NT2/D1 (cell line): ENCODE measurements around the gene CD48.

ENCODE experiments used
- SUZ12 ChIP-seq: IDR thresholded peaks from 2 replicates; pipeline ENCODE4 v1.6.1; 2011; ENCODE audit not compliant: insufficient read length, insufficient read depth; ENCODE audit errors: extremely low read depth
- YY1 ChIP-seq: IDR thresholded peaks from 2 replicates; pipeline ENCODE4 v1.6.1; 2011; ENCODE audit not compliant: insufficient read length, insufficient read depth
- ZNF274 ChIP-seq: IDR thresholded peaks from 2 replicates; pipeline ENCODE4 v1.6.1; 2011; ENCODE audit warnings: mild to moderate bottlenecking, low read depth, low read length

DNA sequence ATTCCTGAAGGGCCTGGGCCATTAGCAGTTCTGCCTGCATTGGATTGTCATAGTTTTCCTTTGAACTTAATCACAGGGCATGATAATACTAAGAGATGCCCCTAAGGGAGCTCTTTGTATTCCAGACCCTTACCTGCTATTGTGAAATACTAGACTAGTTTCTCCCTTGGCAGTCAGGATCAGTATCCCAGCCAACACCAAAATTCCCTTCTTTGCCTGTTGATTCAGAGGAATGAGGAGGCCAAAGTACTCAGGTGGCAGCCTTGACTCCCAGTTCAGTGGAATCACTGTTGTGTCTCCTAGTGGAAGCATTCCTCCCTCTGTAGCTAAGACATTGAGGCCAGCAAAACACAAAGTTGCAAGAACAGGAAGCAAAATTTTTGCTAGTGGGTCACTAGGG is 48.1 kb upstream of the CD48 start:
- TF ChIP-seq ZNF274 (no peak), YY1 (no peak), SUZ12 (no peak)
